GM12891 (cell line): ENCODE results near the gene IGFLR1.

Experiments used
- POLR2A ChIP-seq: IDR thresholded peaks from 2 replicates; pipeline ENCODE4 v1.6.1; 2011; ENCODE audit warnings: low read depth, low read length, control low read depth
- POLR2AphosphoS5 ChIP-seq: IDR thresholded peaks from 2 replicates; pipeline ENCODE4 v1.6.1; 2011; ENCODE audit warnings: low read depth, low read length, control low read depth
- POU2F2 ChIP-seq: IDR thresholded peaks from 2 replicates; pipeline ENCODE4 v1.6.1; 2011; ENCODE audit warnings: low read depth, mild to moderate bottlenecking, control low read depth, low read length, moderate library complexity
- SPI1 ChIP-seq: IDR thresholded peaks from 2 replicates; pipeline ENCODE4 v1.6.1; 2011; ENCODE audit warnings: low read depth, low read length, control low read depth
- TAF1 ChIP-seq: IDR thresholded peaks from 2 replicates; pipeline ENCODE4 v1.6.1; 2011; ENCODE audit warnings: low read depth, low read length, control low read depth

- TF ChIP-seq POLR2AphosphoS5 (no peak), SPI1 (no peak), TAF1 (no peak), POU2F2 (no peak), POLR2A (no peak)
Measured at GRCh38 chr19:35757231-35757748, 15.0 kb upstream of the IGFLR1 start.
